Ecto neural progenitor cell (in vitro differentiated cells): ENCODE measurements around the gene ADGRG1.
A peak's percentile ranks its signal among the peaks of the same experiment; 100 is the strongest.

ENCODE experiments used
- DNase-seq: peaks from one replicate; pipeline ENCODE4 v3.0.0-alpha.2; 2018; ENCODE audit warnings: low spot score

ADGRG1 gene

DNA sequence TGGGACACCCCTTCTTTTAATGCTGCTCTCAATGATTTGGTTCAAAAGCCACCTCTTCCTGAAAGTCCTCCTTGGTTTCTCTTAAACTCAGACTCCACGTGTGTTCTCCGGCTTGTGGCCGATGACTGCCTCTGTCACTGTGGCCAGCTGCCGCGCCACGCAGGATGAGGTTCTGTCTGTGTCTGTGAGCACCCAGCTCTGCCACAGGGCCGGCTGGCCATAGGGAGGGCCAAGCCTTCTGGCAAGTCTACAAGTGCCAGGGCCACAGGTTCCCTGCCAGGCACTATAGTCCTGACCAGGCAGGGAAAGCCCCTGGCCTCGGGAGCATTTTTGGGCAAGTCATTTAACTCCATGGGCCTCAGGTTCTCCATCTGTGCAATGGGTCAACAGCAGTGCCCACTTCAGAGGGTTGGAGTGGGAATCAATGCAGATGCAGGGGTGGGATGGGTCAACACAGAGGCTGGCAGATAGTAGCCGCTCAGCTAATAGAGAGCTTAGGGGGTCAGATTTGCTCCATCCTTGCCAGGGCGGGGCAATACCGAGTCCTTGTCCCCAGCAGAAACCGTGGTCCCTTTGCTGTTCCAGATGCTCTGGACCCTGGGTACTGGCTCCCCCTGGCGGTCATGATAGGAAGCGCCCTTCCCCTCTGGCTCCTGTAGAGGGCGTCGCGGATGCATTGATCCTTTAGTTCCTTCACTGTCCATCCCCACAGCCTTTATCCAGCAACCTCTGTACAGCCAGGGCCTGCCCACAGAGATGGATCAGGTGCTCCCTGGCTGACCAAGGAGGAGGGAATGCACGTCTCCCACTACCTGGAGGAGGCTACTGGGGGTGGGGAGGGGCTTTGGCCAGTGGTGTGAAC, 20.4 kb downstream of the ADGRG1 start:
- DNase-seq, result peak; percentile 92

DNA sequence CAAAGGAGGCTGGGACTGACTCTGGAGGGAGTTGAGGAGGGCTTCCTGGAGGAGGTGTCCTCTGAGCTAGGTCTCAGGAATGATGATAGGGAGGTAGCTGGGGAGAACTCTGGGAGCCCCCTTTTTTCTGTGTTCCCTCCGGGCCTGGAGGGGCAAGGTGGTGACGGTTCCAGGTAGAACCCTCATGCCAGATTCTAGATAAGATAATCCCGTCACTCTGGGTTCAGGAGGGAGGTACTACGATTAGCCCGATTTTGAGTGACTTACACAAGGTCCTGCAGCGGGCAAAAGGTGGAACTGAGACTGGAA, 21.0 kb downstream of the ADGRG1 start:
- DNase-seq, result no peak

DNA sequence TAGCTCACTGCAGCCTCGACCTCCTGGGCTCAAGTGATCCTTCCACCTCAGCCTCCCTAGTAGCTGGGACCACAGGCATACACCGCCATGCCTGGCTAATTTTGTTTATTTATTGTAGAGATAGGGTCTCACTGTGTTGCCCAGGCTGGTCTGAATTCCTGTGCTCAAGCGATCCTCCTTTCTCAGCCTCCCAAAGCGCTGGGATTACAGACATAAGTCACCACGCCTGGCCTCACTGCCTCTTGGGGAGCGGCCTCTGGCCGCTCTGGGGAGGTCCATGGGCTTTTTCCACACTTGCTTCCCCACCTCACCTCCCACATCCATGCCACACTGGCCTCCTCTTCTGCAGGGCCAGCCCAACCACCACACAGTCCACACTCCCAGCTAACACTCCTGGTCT, 21.4 kb downstream of the ADGRG1 start:
- no peak for DNase-seq

DNA sequence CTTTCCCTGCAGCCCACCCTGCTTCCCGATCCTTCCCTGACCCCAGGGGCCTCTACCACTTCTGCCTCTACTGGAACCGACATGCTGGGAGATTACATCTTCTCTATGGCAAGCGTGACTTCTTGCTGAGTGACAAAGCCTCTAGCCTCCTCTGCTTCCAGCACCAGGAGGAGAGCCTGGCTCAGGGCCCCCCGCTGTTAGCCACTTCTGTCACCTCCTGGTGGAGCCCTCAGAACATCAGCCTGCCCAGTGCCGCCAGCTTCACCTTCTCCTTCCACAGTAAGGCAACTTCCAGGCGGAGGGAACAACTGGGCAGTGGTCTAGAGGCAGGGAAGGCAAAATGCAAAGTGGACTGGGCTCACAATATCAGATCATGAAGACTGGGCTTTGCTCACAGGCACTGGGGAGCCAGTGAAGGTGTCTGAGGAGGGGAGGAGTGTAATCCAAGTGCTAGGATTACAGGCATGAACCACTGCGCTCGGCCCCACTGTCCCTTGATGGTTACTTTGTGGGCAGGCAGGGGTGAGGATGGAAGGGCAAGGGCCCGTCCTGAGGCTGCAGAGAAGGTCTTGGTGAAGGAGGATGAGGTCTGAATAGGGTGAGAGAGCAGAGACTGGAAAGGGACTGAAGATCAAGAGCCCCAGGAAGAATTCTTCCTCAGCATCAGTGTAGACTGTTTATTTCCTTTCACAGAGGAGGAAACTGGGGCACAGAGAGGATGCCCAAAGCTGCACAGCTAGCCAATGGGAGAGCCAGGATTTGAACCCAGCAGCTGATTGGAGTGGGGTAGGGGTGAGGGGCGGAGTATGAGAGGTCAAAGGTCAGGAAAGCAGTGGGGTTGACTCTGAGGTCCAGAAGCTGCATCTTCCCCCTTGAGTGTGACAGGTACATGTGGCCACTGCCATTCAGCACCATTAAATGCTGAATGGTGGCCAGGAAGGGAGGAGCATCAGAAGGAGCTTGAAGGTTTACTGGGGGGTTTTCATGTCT, 23.2 kb downstream of the ADGRG1 start:
- DNase-seq, result no peak

DNA sequence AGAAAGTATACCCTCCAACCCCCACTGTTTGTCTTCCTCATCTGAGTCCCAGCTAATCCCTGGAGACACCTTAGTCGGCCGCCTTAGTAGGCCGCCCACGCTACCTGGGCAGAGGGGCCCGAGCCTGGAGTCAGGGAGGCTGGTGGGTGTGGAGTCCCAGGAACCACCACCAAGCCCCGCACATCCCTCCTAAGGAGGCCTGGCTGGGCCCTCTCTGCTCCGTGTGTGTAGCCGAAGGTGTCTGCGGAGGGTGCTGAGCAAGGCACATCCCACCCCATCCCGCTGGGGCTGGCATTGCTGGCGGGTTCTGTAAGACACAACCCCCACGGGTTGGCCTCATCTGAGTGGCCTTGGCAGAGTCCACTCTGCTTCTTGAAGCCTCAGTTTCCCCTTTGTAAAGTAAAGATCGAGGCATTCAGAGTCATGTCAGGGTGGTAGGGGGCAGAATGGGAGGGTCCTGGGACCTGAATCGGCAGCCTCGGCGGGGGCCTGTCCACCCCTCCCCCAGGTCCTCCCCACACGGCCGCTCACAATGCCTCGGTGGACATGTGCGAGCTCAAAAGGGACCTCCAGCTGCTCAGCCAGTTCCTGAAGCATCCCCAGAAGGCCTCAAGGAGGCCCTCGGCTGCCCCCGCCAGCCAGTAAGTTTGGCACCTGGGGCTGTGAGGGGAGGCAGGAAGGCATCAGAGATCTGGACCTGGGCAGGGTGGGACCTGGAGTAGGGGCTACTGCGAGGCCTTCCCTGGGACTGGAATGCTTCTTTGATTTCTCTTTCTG, 24.5 kb downstream of the ADGRG1 start:
- no peak for DNase-seq

DNA sequence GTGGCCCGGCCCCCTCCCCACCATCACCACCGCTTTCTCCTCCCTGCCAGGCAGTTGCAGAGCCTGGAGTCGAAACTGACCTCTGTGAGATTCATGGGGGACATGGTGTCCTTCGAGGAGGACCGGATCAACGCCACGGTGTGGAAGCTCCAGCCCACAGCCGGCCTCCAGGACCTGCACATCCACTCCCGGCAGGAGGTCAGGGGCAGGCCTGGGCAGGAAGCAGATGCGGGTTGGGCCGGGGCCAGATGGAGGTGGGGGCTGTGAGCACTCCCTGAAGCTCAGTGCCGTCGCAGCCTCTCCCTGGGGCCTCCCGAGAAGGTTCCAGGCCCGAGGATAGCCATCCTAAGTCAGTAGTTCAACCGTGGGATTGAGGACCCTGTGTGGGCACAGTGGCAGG, 25.5 kb downstream of the ADGRG1 start:
- DNase-seq, result no peak

DNA sequence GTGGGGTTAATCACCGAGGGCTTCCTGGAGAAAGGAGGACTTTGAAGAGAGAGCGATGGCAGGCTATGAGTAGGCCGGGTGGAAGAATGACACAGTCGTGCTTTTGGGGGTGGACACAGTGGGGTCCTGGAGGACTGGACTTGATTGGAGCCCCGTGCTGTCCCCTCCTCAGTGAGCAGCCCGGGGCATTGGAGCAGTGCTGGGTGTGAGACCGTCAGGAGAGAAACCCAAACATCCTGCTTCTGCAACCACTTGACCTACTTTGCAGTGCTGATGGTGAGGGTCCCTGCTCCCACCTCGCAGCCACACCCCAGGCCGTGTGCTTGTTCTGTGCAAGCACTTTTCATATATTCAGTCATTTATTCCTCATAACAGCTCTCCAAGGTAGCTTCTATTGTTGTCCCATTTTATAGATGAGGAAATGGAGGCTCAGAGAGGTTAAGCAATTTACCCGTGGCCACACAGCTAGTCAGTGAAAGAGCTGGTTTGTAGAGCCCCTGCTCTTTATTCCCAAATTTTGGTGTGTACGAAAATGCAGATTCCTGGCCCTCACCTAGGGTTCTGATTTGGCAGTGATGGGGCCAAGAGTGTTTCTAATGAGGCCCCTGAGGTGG, 28.0 kb downstream of the ADGRG1 start:
- no peak for DNase-seq

DNA sequence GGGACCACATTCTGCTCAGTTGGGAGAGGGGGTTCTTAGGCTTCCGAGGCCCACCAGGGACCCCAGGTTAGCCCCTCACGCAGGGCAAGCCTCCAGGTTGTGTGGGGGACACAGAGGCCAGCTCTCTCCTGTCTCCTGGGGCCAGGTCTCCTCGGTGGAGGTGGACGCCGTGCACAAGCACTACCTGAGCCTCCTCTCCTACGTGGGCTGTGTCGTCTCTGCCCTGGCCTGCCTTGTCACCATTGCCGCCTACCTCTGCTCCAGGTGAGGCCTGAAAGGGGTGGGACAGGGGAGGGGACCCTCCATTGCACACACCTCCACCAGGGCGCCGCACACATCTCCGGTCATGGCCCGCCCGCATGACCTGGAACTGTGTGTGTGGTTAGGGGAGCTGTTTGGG, 28.8 kb downstream of the ADGRG1 start:
- no peak for DNase-seq

DNA sequence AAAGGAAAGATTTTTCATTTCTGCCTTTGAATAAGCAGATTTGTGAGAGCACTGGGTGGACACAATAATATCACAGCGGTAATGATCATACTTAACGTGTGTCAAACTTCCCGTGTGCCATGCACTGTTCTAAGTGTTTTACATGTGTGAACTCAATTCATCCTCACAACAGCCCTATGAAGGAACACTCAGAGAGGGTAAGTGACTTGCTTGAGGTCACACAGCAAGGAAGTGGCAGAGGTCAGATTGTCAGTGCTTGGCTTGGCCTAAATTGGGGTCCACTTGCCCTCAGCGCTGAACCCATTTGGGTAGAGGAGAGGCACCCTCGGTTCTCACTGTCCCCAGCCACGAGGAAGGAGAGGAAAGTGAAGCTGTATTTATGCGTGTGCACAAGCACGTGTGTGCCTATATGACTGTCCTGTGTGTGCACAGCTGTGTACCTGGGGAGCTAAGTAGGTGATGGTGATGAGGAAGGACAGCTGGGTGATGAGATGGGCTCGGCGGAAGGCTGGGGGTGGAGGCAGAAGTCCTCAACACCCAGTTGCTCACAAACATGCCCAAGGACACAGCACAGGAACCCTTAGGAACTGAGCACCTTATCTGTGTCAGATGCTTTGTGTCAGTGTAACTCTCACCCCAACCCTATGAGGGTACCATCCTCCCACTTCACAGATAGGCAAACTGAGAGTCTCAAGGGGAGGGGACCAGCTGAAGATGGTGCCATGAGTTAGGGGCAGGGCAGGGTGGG, 29.9 kb downstream of the ADGRG1 start:
- no peak for DNase-seq

DNA sequence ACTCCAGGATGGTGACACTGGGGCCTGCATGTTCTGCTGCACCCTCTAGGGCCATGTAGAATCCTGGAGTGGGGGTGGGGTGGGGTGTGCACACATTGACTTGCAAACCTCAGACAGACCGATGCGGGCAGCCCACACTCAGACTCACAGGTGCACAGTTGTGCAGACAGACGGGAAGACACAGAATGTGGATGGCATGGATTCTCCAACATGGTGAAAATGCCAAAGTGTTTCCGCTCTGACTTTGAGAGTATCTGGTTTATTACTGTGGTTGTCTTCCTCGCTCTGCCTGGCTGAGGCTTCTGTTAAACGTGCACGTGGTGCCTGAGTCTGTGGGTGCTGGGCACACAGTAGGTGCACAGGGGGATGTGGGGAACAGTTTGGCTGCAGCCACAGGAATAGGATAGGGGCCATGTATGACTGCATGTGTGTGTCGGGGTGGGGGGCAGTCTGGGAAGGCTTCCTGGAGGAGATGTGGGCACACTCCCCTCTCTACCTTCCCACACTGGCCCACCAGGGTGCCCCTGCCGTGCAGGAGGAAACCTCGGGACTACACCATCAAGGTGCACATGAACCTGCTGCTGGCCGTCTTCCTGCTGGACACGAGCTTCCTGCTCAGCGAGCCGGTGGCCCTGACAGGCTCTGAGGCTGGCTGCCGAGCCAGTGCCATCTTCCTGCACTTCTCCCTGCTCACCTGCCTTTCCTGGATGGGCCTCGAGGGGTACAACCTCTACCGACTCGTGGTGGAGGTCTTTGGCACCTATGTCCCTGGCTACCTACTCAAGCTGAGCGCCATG, 30.6 kb downstream of the ADGRG1 start:
- no peak for DNase-seq

DNA sequence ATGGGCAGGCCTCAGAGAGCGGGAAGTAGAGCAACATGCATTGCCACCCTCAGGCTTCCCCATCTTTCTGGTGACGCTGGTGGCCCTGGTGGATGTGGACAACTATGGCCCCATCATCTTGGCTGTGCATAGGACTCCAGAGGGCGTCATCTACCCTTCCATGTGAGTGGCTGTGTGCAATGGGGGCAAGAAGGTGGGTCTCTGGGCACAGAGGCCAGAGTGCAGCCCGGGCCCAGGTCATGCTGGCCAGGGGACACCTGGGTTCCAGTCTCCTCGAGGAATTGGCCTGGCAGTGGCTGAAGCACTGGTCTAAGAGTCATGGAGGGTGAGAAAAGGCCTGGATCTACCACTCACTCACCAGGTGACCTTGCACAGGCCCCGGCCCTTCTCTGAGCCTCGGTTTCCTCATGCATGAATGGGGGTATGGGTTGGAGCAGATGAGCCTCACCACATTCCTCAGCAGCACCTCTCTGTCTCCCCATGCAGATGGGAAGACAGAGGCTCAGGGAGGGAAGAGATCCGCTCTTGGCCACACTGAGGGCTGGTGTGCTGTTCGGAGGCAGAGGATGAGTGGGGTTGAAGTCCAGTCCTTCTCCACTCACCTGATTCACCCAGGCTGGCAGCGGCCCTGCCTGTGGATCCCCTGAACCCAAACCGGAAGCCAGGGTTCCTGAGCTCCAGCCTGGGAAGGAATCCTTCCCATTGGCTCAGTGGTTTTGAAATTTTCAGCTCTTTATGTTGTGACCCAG, 32.5 kb downstream of the ADGRG1 start:
- no peak for DNase-seq

DNA sequence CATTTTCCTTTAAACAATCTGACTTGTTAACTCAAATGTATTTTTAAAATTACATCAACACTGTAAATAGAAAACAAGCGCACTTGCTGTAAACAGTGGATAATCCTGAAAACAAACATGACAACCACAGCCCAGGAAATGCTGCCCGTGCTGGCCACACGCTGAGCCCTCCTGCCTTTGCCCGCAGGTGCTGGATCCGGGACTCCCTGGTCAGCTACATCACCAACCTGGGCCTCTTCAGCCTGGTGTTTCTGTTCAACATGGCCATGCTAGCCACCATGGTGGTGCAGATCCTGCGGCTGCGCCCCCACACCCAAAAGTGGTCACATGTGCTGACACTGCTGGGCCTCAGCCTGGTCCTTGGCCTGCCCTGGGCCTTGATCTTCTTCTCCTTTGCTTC, 33.1 kb downstream of the ADGRG1 start:
- DNase-seq, result no peak

DNA sequence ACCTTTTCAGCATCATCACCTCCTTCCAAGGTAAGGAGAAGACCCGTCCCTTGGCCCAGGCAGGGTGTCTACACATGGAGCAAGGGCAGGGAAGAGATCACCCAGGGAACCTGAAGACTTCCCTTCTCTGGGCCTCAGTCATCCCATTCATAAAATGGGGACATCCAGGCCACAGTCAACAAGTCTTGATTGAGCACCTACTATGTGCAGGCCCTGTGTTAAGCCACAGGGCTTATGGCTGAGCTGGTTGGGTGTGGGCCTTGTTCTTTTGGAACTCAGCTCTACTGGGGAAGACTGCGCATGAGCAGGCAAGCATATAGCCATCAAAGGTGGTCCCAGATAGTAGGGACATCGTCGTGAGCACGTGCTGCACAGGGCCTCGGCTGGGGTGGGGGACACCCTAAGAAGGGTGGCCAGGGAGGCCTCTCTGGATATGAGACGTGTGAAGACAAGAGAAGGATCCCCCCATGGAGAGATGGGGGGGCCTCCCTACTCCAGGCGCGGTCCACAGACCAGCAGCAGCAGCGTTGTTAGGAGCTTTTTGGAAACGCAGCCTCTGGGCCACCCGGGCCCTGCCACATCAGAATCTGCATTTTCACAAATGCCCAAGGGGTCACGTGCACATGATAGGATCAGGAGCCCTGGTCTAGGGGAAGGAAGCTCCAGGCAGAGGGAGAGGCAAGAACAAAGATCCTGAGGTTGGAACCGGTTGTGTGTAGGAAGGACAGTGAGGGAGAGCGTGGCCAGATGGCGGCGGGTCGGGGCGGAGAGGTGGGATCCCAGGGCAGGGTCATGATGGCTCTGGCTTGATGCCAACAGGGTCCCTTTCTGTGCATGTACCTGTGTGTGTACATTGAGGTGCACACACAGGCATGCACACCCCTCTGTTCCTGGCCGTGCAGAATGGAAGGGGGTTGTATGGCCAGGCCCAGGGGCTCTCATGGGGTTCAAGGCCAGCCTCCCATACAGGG, 33.8 kb downstream of the ADGRG1 start:
- DNase-seq, result no peak

DNA sequence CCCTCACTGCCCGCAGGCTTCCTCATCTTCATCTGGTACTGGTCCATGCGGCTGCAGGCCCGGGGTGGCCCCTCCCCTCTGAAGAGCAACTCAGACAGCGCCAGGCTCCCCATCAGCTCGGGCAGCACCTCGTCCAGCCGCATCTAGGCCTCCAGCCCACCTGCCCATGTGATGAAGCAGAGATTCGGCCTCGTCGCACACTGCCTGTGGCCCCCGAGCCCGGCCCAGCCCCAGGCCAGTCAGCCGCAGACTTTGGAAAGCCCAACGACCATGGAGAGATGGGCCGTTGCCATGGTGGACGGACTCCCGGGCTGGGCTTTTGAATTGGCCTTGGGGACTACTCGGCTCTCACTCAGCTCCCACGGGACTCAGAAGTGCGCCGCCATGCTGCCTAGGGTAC, 35.0 kb downstream of the ADGRG1 start:
- DNase-seq, result no peak

DNA sequence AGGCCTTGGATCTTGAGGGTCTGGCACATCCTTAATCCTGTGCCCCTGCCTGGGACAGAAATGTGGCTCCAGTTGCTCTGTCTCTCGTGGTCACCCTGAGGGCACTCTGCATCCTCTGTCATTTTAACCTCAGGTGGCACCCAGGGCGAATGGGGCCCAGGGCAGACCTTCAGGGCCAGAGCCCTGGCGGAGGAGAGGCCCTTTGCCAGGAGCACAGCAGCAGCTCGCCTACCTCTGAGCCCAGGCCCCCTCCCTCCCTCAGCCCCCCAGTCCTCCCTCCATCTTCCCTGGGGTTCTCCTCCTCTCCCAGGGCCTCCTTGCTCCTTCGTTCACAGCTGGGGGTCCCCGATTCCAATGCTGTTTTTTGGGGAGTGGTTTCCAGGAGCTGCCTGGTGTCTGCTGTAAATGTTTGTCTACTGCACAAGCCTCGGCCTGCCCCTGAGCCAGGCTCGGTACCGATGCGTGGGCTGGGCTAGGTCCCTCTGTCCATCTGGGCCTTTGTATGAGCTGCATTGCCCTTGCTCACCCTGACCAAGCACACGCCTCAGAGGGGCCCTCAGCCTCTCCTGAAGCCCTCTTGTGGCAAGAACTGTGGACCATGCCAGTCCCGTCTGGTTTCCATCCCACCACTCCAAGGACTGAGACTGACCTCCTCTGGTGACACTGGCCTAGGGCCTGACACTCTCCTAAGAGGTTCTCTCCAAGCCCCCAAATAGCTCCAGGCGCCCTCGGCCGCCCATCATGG, 35.7 kb downstream of the ADGRG1 start:
- no peak for DNase-seq

DNA sequence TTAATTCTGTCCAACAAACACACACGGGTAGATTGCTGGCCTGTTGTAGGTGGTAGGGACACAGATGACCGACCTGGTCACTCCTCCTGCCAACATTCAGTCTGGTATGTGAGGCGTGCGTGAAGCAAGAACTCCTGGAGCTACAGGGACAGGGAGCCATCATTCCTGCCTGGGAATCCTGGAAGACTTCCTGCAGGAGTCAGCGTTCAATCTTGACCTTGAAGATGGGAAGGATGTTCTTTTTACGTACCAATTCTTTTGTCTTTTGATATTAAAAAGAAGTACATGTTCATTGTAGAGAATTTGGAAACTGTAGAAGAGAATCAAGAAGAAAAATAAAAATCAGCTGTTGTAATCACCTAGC, 36.2 kb downstream of the ADGRG1 start:
- no peak for DNase-seq

DNA sequence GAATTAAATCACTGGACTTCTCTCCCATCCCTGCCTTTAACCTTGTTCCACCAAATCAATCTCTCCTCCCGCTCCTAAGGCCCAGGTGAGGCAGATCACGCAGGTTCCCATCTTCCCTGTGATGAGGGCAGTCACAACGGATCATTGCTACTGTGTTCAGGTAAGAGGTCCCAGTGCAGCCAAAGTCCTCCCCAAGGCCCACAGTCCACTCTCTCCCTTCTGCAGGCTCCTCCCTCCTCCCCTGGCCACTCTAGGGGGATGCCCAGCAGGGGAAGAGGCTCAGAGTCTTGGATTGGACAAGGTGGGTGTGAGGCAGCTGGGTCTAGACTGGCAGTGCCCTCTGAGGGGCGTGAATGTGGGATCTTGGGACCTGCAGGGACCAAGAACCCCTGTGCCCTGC, 37.1 kb downstream of the ADGRG1 start:
- DNase-seq, result no peak
